HG02884 (cell line): Measurements from ENCODE around the gene ABCC9.
"Not testable (repeated sequence)": the region's sequence is repeated elsewhere in the genome, so short reads cannot be mapped to it uniquely, and the experiment has no call there.

Experiments used
- ATAC-seq: cut with Tn5 transposase; IDR thresholded peaks from one replicate; pipeline ENCODE4 v1.9.1; 2021; ENCODE audit warnings: mild to moderate bottlenecking, moderate library complexity; ENCODE audit not compliant: unreplicated experiment

ABCC9 gene

GRCh38 chr12:21819678-21820077 lies 121.5 kb downstream of the ABCC9 start:
- no peak for ATAC-seq

- ATAC-seq, result no peak
These were observed 122.0 kb downstream of the ABCC9 start for GRCh38 chr12:21819236-21819635.

GRCh38 chr12:21818627-21819026 lies 122.6 kb downstream of the ABCC9 start:
- ATAC-seq, result no peak

GRCh38 chr12:21815306-21816062 lies 125.7 kb downstream of the ABCC9 start:
- no peak for ATAC-seq

GRCh38 chr12:21814814-21815213 lies 126.4 kb downstream of the ABCC9 start:
- no peak for ATAC-seq

GRCh38 chr12:21814327-21814726 lies 126.9 kb downstream of the ABCC9 start:
- ATAC-seq, result no peak

- ATAC-seq, result no peak
These were observed 127.5 kb downstream of the ABCC9 start for GRCh38 chr12:21813751-21814150.

GRCh38 chr12:21813125-21813524 lies 128.1 kb downstream of the ABCC9 start:
- ATAC-seq, result no peak

- ATAC-seq, result not testable (repeated sequence)
These were observed 128.9 kb downstream of the ABCC9 start for GRCh38 chr12:21812340-21812739.

GRCh38 chr12:21809100-21809499 lies 132.1 kb downstream of the ABCC9 start:
- ATAC-seq, result no peak

GRCh38 chr12:21806255-21806654 lies 135.0 kb downstream of the ABCC9 start:
- ATAC-seq, result no peak

- no peak for ATAC-seq
These were observed 139.5 kb downstream of the ABCC9 start for GRCh38 chr12:21801522-21802288.

- ATAC-seq, result no peak
These were observed 141.2 kb downstream of the ABCC9 start for GRCh38 chr12:21800011-21800410.

GRCh38 chr12:21797539-21797938 lies 143.7 kb downstream of the ABCC9 start:
- ATAC-seq, result no peak

- ATAC-seq, result no peak
These were observed 145.4 kb downstream of the ABCC9 start for GRCh38 chr12:21795648-21796328.

GRCh38 chr12:21794807-21795595 lies 146.2 kb downstream of the ABCC9 start:
- ATAC-seq, result not testable (repeated sequence)

- ATAC-seq, result not testable (repeated sequence)
These were observed 151.5 kb downstream of the ABCC9 start for GRCh38 chr12:21789687-21790086.

- no peak for ATAC-seq
These were observed 152.9 kb downstream of the ABCC9 start for GRCh38 chr12:21788089-21788983.

GRCh38 chr12:21786041-21786531 lies 155.1 kb downstream of the ABCC9 start:
- ATAC-seq, result no peak

GRCh38 chr12:21782723-21783122 lies 158.5 kb downstream of the ABCC9 start:
- not testable (repeated sequence) for ATAC-seq
